T-helper 1 cell (primary cell): ENCODE data around the gene OBP2B.

ENCODE experiments used
- DNase-seq, 5 donors: peaks; one replicate each; pipeline ENCODE4 v3.0.0-alpha.2; 2012 to 2020

The OBP2B gene

DNA sequence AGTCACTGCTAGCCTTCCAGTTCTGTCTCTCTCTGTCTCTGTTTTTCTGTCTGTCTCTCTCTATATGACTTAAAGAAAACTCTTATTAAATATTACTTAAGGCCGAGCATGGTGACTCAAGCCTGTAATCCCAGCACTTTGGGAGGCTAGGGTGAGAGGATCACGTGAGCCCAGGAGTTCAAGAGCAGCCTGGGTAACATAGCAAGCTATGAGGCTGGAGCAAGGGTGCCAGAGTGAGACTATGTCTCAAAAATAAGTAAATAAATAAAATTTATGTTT lies 43.7 kb downstream of the OBP2B start:
- DNase-seq, result no peak

DNA sequence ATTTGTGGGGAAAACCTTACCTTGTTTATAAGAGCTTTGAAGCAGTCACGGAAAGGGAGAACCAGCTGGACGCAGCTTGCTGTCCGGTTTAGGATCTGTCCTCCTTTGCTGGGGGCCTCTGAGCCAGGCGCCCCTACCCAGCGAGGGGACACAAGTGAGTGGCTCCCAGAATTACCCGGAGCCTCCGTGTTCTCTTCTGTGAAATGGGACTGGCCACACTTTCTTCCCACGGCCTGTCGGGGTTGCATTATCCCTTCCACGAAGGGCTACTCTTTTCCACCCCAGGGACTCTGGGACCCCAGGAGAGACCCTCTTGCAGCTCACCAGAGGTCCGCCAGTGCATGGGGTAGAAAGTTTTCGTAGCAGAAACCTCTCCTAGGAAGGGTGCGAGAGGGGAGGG lies 44.9 kb downstream of the OBP2B start:
- DNase-seq, result no peak

DNA sequence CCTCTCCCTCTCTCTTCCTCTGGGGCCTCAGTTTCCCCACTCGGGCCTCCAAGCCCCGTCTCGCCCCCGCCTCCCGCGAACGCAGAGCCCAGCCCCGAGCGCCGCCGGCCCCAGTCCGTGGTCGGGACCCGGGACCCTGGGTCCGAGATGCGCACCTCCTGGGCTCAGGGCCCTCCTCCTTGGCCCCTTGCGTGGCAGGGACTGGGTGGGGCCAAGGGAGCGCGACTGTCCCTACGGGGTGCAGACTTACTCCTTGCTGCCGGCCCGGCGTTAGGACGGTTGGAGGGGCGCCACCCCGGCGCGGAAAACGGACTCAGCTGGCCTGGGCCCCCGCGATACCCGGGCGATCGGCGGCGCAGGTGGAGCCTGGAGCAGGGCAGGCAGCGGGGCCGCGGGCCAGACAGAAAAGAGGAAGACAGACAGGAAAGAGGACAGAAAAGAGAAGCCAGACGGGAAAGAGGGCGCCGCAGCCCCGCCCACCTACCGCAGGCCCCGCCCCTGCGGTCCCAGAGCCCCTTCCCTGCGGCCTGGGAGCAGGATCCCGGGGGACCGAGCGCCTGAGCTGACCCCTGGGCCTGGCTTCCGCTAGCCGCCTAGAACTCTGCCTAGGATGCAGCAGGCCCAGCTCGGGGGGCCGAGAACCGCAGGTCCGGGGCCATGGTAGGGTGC lies 45.4 kb downstream of the OBP2B start, which contains the start of gene GBGT1:
GBGT1 (minus strand) TSS at position 411 of the 669 bp plus-strand sequence. CDS start 1,502 bp downstream, outside the sequence.
- DNase-seq, result peak in 2 of 5 donors; percentile 29

DNA sequence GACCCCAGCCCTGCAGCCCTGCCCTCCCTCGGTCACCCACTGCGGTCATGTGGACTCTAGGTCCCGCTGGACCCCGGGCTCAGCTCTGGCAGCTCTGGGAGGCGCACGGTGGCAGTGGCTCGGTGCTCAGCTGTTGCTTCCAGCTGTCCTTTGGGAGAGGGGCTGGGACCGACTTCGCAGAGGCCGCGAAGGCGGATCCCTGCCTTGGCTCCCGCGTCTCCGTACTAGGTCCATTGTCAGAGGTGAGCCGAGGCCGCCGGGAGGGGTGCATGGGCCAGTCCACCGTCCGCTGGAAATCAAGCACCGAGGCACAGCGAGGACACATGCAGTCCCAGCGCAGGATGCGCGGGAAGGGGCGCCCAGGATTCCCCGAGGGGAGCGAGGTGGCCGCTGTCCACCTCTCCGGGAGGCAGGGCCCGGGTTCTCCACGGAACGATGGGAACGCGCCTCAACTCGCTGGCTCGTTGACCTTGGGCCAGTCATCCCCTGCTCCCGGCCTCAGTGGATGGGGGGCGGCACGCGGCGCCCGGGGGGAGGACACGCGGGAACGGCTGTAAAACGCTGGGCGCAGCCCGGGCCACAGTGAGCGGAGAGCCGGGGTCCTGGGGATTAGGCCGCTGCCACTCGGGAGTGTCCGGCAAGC lies 46.1 kb downstream of the OBP2B start:
- DNase-seq, result no peak

DNA sequence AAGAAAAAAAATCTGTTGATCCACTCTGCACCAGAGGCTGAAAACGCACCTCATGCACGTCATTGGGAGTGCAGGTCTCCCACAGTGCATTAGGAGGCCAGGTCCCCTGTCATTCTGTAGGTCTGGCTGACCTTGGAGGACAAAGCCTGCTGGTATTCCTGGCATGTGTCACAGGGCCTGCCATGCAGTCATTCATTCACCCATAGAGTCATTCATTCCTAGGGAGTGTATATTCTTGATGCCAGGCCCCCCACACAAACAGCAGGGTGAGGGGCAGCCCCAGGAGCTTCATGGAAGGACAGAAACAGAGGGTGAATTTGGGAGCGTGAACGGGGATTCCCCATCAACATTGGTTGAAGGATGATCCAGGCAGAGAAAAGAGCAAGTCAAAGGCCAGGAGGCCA lies 47.5 kb downstream of the OBP2B start:
- DNase-seq, result no peak

DNA sequence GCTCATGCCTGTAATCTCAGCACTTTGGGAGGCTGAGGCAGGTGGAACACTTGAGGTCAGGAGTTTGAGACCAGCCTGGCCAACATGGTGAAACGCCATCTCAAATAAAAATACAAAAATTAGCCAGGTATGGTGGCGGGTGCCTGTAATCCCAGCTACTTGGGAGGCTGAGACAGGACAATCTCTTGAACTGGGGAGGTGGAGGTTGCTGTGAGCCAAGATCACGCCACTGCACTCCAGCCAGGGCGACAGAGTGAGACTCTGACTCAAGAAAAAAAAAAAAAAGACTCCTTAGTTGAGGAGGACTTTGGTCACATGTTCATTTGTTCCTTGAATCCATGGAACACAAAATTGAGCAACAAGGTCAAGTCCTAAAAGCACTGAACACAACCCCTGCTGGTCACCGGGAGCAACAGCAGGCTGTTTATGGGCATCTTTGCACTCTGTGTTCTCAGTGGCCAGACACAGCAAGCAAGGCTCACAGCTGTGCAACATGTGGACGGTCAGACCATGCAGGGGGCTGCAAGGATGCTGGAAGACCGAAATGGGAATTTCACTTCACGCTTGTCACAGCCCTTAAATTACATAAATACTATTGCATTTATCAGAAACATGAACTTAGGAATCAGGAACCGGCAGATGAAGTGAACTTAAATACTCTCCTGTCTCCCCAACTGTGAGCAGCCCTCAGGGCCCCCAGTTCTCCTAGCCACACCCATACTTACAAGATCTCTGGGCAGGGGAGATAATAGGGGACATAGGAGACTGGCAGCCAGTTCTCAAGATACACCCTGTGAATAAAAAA lies 48.1 kb downstream of the OBP2B start:
- peak in 3 of 5 donors; percentile 23 to 51 (median 40) for DNase-seq

DNA sequence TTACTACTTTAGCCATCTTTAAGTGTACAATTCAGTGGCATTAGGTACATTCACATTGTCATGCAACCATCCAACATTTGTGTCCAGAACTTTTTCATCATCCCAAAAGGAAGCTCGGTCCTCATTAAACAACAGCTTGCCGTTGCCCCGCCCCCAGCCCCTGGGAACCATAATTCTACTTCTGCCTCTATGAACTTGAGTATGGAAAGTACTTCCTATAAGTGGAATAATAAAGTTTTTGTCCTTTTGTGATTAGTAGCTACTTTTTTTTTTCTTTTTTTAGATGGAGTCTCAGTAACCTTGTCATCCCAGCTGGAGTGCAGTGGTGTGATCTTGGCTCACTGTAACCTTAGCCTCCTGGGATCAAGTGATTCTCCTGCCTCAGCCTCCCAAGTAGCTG lies 50.4 kb downstream of the OBP2B start:
- DNase-seq, result no peak
